Measurements from ENCODE around the gene GNG3.

GRCh38 chr11:62747475-62748160, 40.1 kb downstream of the GNG3 start:
- TF ChIP-seq GATA3 (IDR thresholded peaks at IDR 0.05; ENCODE audit: low read depth, low read length) (no peak), GATA2 (IDR thresholded peaks at IDR 0.05; ENCODE audit: low read depth, low read length) (no peak)
